H1 (cell line): ENCODE measurements around the gene RBM8A. TPM values are rescaled to one million over a fixed set of nuclear protein-coding genes. Genes with fewer than 3 reads are reported as not detected.

Source experiments
- CTCF ChIA-PET: fragments of 300-600 bp; sonication (Branson Sonifier 250); formaldehyde crosslinking; loops from one replicate; lab custom pipeline; 2021; ENCODE audit not compliant: partially characterized antibody; lab: Charles Lee
- POLR2A ChIA-PET: fragments of 300-600 bp; sonication (Branson Sonifier 250); formaldehyde crosslinking; loops from one replicate; lab custom pipeline; 2021; ENCODE audit warnings: inconsistent platforms; ENCODE audit not compliant: partially characterized antibody; lab: Charles Lee
- DNase-seq, 2 experiments: peaks; one replicate each; pipeline versions ENCODE4 v3.0.0 to v3.0.0-alpha.2; 2010 to 2022; ENCODE audit warnings: low spot score in 2 of 2, low read depth in 1 of 2, mixed read lengths in 1 of 2
- FAIRE-seq: peaks from 2 replicates; lab custom pipeline; 2011; peaks lifted over from hg19 to GRCh38; lab: Jason Lieb, UNC
- H2AFZ ChIP-seq: 2 replicates; pipeline ENCODE4 v1.8.1; 2012; ENCODE audit warnings: low read length, inconsistent platforms
- H2AK5ac ChIP-seq: 2 replicates; pipeline ENCODE4 v1.6.1; 2013; ENCODE audit warnings: low read depth, low read length
- H2BK120ac ChIP-seq: replicated peaks from 2 replicates; pipeline ENCODE3; 2013; ENCODE audit warnings: low read depth, low read length, inconsistent platforms
- H2BK12ac ChIP-seq: 2 replicates; pipeline ENCODE4 v1.6.1; 2013; ENCODE audit warnings: low read depth, low read length
- H2BK15ac ChIP-seq: 2 replicates; pipeline ENCODE4 v1.6.1; 2013; ENCODE audit warnings: low read length
- H2BK20ac ChIP-seq: 2 replicates; pipeline ENCODE4 v1.6.1; 2013; ENCODE audit warnings: low read length
- H2BK5ac ChIP-seq: 2 replicates; pipeline ENCODE4 v1.6.1; 2013; ENCODE audit warnings: low read depth, low read length
- H3K14ac ChIP-seq: 2 replicates; pipeline ENCODE4 v1.6.1; 2013; ENCODE audit warnings: inconsistent platforms; ENCODE audit not compliant: insufficient read length
- H3K18ac ChIP-seq: 2 replicates; pipeline ENCODE4 v1.6.1; 2013; ENCODE audit warnings: low read length; ENCODE audit errors: extremely low read depth
- H3K23ac ChIP-seq: 2 replicates; pipeline ENCODE4 v1.6.1; 2013; ENCODE audit warnings: inconsistent platforms; ENCODE audit not compliant: insufficient read length
- H3K23me2 ChIP-seq: 2 replicates; pipeline ENCODE4 v1.6.1; 2013; ENCODE audit warnings: low read depth, low read length
- H3K27ac ChIP-seq: 2 replicates; pipeline ENCODE4 v1.6.1; 2011; ENCODE audit warnings: low read depth, low read length, inconsistent platforms
- H3K27me3 ChIP-seq, 4 experiments: replicated peaks in 1 of 4; 1 replicate in 1 of 4; 2 replicates in 3 of 4; pipeline versions ENCODE4 v1.6.1 to v1.8.1; 2011 to 2013; ENCODE audit warnings: low read length in 3 of 4, mild to moderate bottlenecking in 3 of 4, inconsistent platforms in 2 of 4, mixed read lengths in 2 of 4, moderate library complexity in 1 of 4; ENCODE audit not compliant: control insufficient read depth in 3 of 4, insufficient read depth in 3 of 4; ENCODE audit errors: extremely low read depth in 1 of 4
- H3K36me3 ChIP-seq, 4 experiments: 2 replicates each; pipeline versions ENCODE4 v1.6.1 to v1.8.1; 2011 to 2013; ENCODE audit warnings: mild to moderate bottlenecking in 4 of 4, low read length in 3 of 4, moderate library complexity in 2 of 4, control low read depth in 1 of 4, inconsistent platforms in 1 of 4; ENCODE audit not compliant: insufficient read depth in 4 of 4, control insufficient read depth in 2 of 4
- H3K4ac ChIP-seq: replicated peaks from 2 replicates; pipeline ENCODE3; 2013; ENCODE audit warnings: low read length, low read depth, mixed read lengths, inconsistent platforms; ENCODE audit not compliant: insufficient read length
- H3K4me1 ChIP-seq, 4 experiments: replicated peaks in 1 of 4; 1 replicate in 1 of 4; 2 replicates in 3 of 4; pipeline versions ENCODE4 v1.6.1 to v1.8.1; 2011 to 2013; ENCODE audit warnings: low read length in 3 of 4, inconsistent platforms in 2 of 4, mixed read lengths in 1 of 4; ENCODE audit not compliant: insufficient read depth in 4 of 4, control insufficient read depth in 3 of 4
- H3K4me2 ChIP-seq, 2 experiments: 2 replicates each; pipeline versions ENCODE4 v1.6.1 to v1.8.1; 2011 to 2013; ENCODE audit warnings: low read depth in 2 of 2, low read length in 2 of 2, control low read depth in 1 of 2, inconsistent platforms in 1 of 2, mild to moderate bottlenecking in 1 of 2; ENCODE audit not compliant: insufficient read depth in 1 of 2
- H3K4me3 ChIP-seq, 4 experiments: fragments of 200-600, 300-600 bp in 1 of 4; sonication (generic), shearing (Covaris generic), sonication (Bioruptor Twin) in 1 of 4; 2 replicates each; pipeline versions ENCODE4 v1.5.1 to v1.8.1; 2011 to 2016; ENCODE audit warnings: low read length in 4 of 4, low read depth in 3 of 4, control low read depth in 2 of 4, inconsistent platforms in 2 of 4, mild to moderate bottlenecking in 2 of 4, mixed read lengths in 1 of 4, moderate library complexity in 1 of 4; ENCODE audit not compliant: insufficient read depth in 2 of 4; ENCODE audit errors: extremely low read depth in 1 of 4
- H3K56ac ChIP-seq: replicated peaks from 2 replicates; pipeline ENCODE3; 2013; ENCODE audit warnings: low read depth, mild to moderate bottlenecking, mixed read lengths, low read length, inconsistent platforms; ENCODE audit not compliant: insufficient read length
- H3K79me1 ChIP-seq: 2 replicates; pipeline ENCODE4 v1.6.1; 2013; ENCODE audit warnings: low read depth, low read length, control low read depth
- H3K79me2 ChIP-seq, 2 experiments: 2 replicates each; pipeline versions ENCODE4 v1.6.1 to v1.8.1; 2012 to 2013; ENCODE audit warnings: low read length in 2 of 2, mild to moderate bottlenecking in 2 of 2, inconsistent platforms in 1 of 2; ENCODE audit not compliant: insufficient read depth in 2 of 2, control insufficient read depth in 1 of 2
- H3K9ac ChIP-seq, 4 experiments: replicated peaks in 1 of 4; 1 replicate in 1 of 4; 2 replicates in 3 of 4; pipeline versions ENCODE4 v1.6.1 to v1.8.1; 2011 to 2013; ENCODE audit warnings: low read depth in 3 of 4, low read length in 3 of 4, control low read depth in 2 of 4, mild to moderate bottlenecking in 2 of 4, moderate library complexity in 2 of 4, inconsistent platforms in 1 of 4; ENCODE audit errors: extremely low read depth in 1 of 4
- H3K9me3 ChIP-seq, 2 experiments: 2 replicates each; pipeline versions ENCODE4 v1.6.1 to v1.8.1; 2012 to 2013; ENCODE audit warnings: mild to moderate bottlenecking in 2 of 2, moderate library complexity in 2 of 2, control low read depth in 1 of 2, inconsistent platforms in 1 of 2, low read depth in 1 of 2, low read length in 1 of 2, mixed read lengths in 1 of 2; ENCODE audit not compliant: insufficient read depth in 2 of 2
- H4K20me1 ChIP-seq, 2 experiments: replicated peaks in 1 of 2; 2 replicates each; pipeline versions ENCODE3 to v1.8.1; 2011 to 2013; ENCODE audit warnings: inconsistent platforms in 2 of 2, low read length in 2 of 2, mild to moderate bottlenecking in 1 of 2; ENCODE audit not compliant: insufficient read depth in 2 of 2, control insufficient read depth in 1 of 2
- H4K5ac ChIP-seq: 2 replicates; pipeline ENCODE4 v1.6.1; 2013; ENCODE audit warnings: low read length, low read depth, mixed read lengths, inconsistent platforms; ENCODE audit not compliant: insufficient read length
- H4K8ac ChIP-seq: 2 replicates; pipeline ENCODE4 v1.8.0; 2013; ENCODE audit warnings: mild to moderate bottlenecking, moderate library complexity, low read length, inconsistent platforms; ENCODE audit not compliant: insufficient read depth; ENCODE audit errors: extremely low read depth
- H4K91ac ChIP-seq: replicated peaks from 2 replicates; pipeline ENCODE3; 2013; ENCODE audit warnings: low read length, mixed read lengths, inconsistent platforms; ENCODE audit not compliant: insufficient read length
- BRCA1 ChIP-seq: IDR thresholded peaks from 2 replicates; pipeline ENCODE4 v1.6.1; 2012; ENCODE audit warnings: low read depth, low read length, improper control_type of control experiment
- CHD1 ChIP-seq: IDR thresholded peaks from 2 replicates; pipeline ENCODE4 v1.6.1; 2012; ENCODE audit warnings: low read depth, low read length, improper control_type of control experiment
- CREB1 ChIP-seq: IDR thresholded peaks from 2 replicates; pipeline ENCODE4 v1.6.1; 2012; ENCODE audit warnings: inconsistent platforms
- EZH2 ChIP-seq: fragments of 200-600 bp; sonication (generic); IDR thresholded peaks from 2 replicates; pipeline ENCODE4 v1.7.1; 2012; ENCODE audit warnings: low read depth, mild to moderate bottlenecking, moderate library complexity, low read length, inconsistent platforms; ENCODE audit not compliant: severe bottlenecking
- JUN ChIP-seq: IDR thresholded peaks from 2 replicates; pipeline ENCODE4 v1.6.1; 2011; ENCODE audit warnings: low read depth, mild to moderate bottlenecking, improper control_type of control experiment, low read length
- KDM1A ChIP-seq: fragments of 200-600, 300-600 bp; sonication (generic); IDR thresholded peaks from 2 replicates; pipeline ENCODE4 v1.7.1; 2016; ENCODE audit warnings: mild to moderate bottlenecking, low read length, borderline replicate concordance
- RFX5 ChIP-seq: IDR thresholded peaks from 2 replicates; pipeline ENCODE4 v1.6.1; 2011; ENCODE audit warnings: low read depth, low read length, improper control_type of control experiment, borderline replicate concordance
- RXRA ChIP-seq: IDR thresholded peaks from 2 replicates; pipeline ENCODE4 v1.6.1; 2011; ENCODE audit warnings: low read depth, mild to moderate bottlenecking, low read length, moderate library complexity; ENCODE audit not compliant: insufficient read depth
- SIN3A ChIP-seq, 2 experiments: IDR thresholded peaks in 1 of 2; conservative IDR thresholded peaks in 1 of 2; 2 replicates each; pipeline ENCODE4 v1.6.1; 2011 to 2012; ENCODE audit warnings: low read length in 2 of 2, improper control_type of control experiment in 1 of 2, low read depth in 1 of 2, mild to moderate bottlenecking in 1 of 2
- SP1 ChIP-seq: IDR thresholded peaks from 2 replicates; pipeline ENCODE4 v1.6.1; 2011; ENCODE audit warnings: low read depth, low read length
- TAF1 ChIP-seq: IDR thresholded peaks from 2 replicates; pipeline ENCODE4 v1.6.1; 2011; ENCODE audit warnings: mild to moderate bottlenecking, low read depth, low read length
- TAF7 ChIP-seq: optimal IDR thresholded peaks from 2 replicates; pipeline ENCODE3; 2011; ENCODE audit warnings: low read depth, mild to moderate bottlenecking, inconsistent platforms, low read length, moderate library complexity, borderline replicate concordance
- WGBS, 2 experiments: shearing (Covaris generic) in 1 of 2; methylation state at CpG; one replicate each; pipeline versions ENCODE4 v1.1.6 to v1.1.7; 2013 to 2015; ENCODE audit warnings: low lambda C conversion rate in 2 of 2, mixed read lengths in 2 of 2, inconsistent platforms in 1 of 2, low coverage in 1 of 2, missing lambda C conversion rate in 1 of 2; ENCODE audit not compliant: insufficient replicate concordance in 2 of 2, insufficient coverage in 1 of 2, insufficient read length in 1 of 2; ENCODE audit errors: extremely low coverage in 1 of 2, missing lambda C conversion rate in 1 of 2; 5-methylcytosine and 5-hydroxymethylcytosine counted together
- polyA plus RNA-seq, 7 experiments: library from polyadenylated mRNA; depleted of rRNA in 3 of 7; stranded (reverse) in 5 of 7; unstranded in 2 of 7; fragments of >200 nt in 5 of 7; fragments of 200-250 nt in 2 of 7; gene quantifications; 1 replicate in 5 of 7; 2 replicates in 1 of 7; 4 replicates in 1 of 7; pipeline versions ENCODE4 v1.2.1 to v1.2.3, GENCODE V29; 2011 to 2013; ENCODE audit warnings: missing spikeins in 2 of 7, mixed read lengths in 2 of 7
- total RNA-seq: library from RNA; stranded (reverse); fragmentation: NEBNext Ultra II Directional; extraction: Animal tissue kit (Norgen Biotek cat#: 25700); gene quantifications from 2 replicates; pipeline ENCODE4 v1.2.1, GENCODE V29; 2021
- TF ChIP-seq, protein P1 (sequence below): IDR thresholded peaks from 2 replicates; pipeline ENCODE4 v1.6.1; 2011; ENCODE audit warnings: low read depth, mild to moderate bottlenecking, low read length; ENCODE audit not compliant: insufficient read depth

RBM8A gene
- total and polyA plus RNA-seq, 2 of the 8 experiments (the other 6 are each of a cell fraction or from before 2014, with no cell fraction given) = 125 to 216 TPM

DNA sequence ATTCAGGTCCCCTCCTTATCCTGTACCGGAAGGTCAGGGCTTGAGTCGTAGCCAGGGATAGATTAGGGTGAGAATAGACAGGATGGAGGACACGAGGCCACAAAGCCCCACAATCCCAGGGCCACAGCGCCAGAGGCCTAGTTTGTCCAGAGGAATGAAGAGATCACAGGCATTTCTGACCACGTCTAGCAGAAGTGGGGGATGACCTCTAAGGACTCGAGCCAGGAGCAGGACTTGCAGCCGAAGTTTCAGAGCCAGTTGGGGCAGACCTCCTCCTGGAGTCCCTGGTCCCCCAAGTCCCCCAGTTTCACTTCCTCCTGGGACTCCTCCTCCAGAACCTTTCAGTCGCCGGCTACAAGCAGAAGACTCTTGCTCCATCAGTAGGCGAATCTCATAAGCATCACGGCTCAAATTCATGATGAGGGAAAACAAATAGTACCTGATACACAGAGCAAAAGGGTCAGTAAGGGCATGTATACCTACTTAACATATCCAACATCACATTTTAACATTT is 15.1 kb downstream of the RBM8A start:
- FAIRE-seq (no peak), DNase-seq (no peak)
- Histone ChIP-seq H3K4me1 (peaks cover 0 to 3% (median 0%) of the 10 kb centered on the region in 4 experiments; a peak in 2 of 7 replicates), H4K20me1 (no peaks in the 10 kb centered on the region), H3K4ac (no peak overlapping the region), H2BK15ac (no peak overlapping the region), H3K4me3 (no peak overlapping the region), H3K9me3 (no peaks in the 10 kb centered on the region), H3K23me2 (no peaks in the 10 kb centered on the region; the same call in none of the 2 replicates), H2AK5ac (no peak overlapping the region), H2AFZ (no peak overlapping the region), H3K36me3 (peaks cover 0 to 7% (median 0%) of the 10 kb centered on the region in 4 experiments; a peak in 2 of 8 replicates), H4K5ac (no peak overlapping the region), H3K56ac (no peak overlapping the region), H3K9ac (no peak overlapping the region), H4K8ac (no peak overlapping the region), H3K79me1 (no peaks in the 10 kb centered on the region), H3K14ac (no peak overlapping the region), H3K27me3 (no peaks in the 10 kb centered on the region), H3K18ac (no peak overlapping the region), H2BK12ac (no peak overlapping the region), H4K91ac (no peak overlapping the region), H3K27ac (no peak overlapping the region), H2BK20ac (no peak overlapping the region), H3K79me2 (no peaks in the 10 kb centered on the region), H2BK120ac (no peak overlapping the region), H3K23ac (no peak overlapping the region), H2BK5ac (no peak overlapping the region), H3K4me2 (no peak overlapping the region)
- 87% methylated on average over 11 of the region's 11 CpGs; no CpG with 5 or more reads in 1 of the 2 experiments for WGBS, 2 experiments
- ChIA-PET CTCF (interaction anchor here (1.9 to 15.9 kb wide), 5 partner anchors 13 to 66 kb away, joined by 13 to 146 read pairs (median 66); partner anchors contain the start of genes ANKRD35, NUDT17 and PIAS3), POLR2A (no interaction called here)
- no peak for TF ChIP-seq KDM1A
- no peak for TF ChIP-seq CREB1
- no peak for TF ChIP-seq TAF1
- TF ChIP-seq TAF7 = no peak
- TF ChIP-seq SIN3A (conservative IDR thresholded peaks at IDR 0.05 in 1 of 2, IDR thresholded peaks at IDR 0.05 in 1 of 2; ENCODE audit: low read depth in 1 of 2, low read length in 2 of 2) = no peak
- TF ChIP-seq SP1 = no peak
- TF ChIP-seq, protein P1, sequence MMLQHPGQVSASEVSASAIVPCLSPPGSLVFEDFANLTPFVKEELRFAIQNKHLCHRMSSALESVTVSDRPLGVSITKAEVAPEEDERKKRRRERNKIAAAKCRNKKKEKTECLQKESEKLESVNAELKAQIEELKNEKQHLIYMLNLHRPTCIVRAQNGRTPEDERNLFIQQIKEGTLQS = no peak
- TF ChIP-seq EZH2 = no peak
- no peak for TF ChIP-seq RFX5
- no peak for TF ChIP-seq RXRA
- no peak for TF ChIP-seq BRCA1
- no peak for TF ChIP-seq JUN
- no peak for TF ChIP-seq CHD1
